GM21723 (cell line): ENCODE data around the gene ABCA7.

Experiments used
- ATAC-seq: cut with Tn5 transposase; IDR thresholded peaks from one replicate; pipeline ENCODE4 v1.9.1; 2021; ENCODE audit warnings: mild to moderate bottlenecking, moderate library complexity; ENCODE audit not compliant: unreplicated experiment

The ABCA7 gene

GRCh38 chr19:1102407-1103131 lies 62.7 kb downstream of the ABCA7 start:
- ATAC-seq = no peak

GRCh38 chr19:1103132-1103707 lies 63.3 kb downstream of the ABCA7 start:
- ATAC-seq = no peak

DNA sequence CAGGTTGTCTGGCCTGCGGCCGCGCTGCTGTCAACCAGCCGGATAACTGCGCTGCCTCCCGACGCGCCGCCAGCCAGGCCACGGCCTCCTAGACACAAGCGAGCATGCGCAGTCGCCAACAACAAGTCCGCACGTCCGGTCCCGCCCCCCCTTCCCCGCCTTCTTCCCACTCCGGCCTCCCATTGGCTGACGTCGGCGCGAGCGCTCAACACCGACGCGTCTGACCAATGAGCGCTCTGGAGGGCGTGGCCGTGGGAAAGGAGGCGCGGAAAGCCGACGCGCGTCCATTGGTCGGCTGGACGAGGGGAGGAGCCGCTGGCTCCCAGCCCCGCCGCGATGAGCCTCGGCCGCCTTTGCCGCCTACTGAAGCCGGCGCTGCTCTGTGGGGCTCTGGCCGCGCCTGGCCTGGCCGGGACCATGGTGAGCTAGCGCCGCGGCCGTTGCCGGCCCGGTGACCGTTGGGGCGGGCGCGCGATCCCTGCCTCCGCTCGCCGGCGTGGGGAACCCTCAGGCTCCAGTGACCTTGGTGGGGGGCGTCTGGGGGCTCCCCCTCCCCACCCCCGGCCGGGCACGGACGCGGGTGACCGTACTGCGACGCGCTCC lies 63.9 kb downstream of the ABCA7 start, which contains the start of gene GPX4:
TSS of gene GPX4 (plus strand) at position 287 of the 603 bp plus-strand sequence. CDS start at position 337, 50 bp downstream.
- peak; percentile 48 for ATAC-seq

DNA sequence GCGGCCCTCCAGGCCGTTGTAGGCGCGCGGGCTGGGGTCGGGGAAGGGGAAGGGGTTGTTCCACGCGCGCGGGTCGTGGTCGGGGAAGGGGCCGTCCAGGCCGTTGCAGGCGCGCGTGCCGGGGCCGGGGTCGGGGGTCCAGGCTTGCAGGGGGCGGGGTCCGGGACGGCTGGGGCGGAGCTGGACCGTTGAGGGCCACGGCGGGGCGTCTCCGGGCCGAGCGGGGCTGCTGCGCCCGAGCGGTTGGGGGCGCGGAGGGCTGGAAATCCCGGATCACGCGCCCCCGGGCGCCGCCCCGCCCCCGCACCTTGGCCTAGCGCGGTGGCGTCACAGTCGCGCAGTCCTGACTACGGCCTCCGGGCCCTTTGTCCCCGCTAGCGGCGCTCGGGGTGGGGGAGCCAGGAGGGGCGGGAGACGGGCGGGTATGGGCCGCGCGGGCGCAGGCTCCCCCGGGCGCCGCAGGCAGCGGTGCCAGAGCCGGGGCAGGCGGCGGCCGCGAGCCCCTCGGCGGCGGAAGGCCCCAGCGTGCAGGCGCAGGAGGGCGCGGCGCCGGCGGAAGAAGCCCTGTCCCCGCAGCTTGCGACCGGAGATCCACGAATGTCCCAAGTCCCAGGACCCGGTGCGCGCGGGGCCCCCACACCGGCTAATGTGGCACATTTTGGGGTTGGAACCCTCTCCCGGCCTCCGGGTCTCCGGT lies 64.6 kb downstream of the ABCA7 start:
- ATAC-seq = peak; percentile 27

DNA sequence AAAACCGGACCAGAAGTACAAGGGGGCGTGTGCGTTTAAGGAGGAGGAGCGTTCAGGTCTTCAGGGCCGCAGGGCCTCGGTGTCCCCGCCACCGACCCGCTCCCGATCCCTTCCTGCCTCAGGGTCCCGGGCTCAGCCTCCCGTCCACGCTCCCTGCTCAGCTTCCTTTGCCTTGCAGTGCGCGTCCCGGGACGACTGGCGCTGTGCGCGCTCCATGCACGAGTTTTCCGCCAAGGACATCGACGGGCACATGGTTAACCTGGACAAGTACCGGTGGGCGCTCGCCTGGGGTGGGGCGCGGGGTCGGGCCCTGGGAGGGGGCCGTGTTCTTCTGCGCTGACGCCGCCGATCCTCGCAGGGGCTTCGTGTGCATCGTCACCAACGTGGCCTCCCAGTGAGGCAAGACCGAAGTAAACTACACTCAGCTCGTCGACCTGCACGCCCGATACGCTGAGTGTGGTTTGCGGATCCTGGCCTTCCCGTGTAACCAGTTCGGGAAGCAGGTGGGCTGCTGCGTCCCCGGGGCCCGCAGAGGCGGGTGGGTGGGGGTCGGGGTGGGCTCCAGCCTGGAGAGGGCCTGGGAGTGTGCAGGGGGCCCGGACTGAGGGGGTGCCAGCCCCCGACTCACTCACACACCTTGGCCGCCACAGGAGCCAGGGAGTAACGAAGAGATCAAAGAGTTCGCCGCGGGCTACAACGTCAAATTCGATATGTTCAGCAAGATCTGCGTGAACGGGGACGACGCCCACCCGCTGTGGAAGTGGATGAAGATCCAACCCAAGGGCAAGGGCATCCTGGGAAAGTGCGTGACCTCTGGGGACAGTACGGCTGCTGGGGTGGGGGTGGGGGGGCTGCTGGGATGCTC lies 65.3 kb downstream of the ABCA7 start:
- no peak for ATAC-seq

GRCh38 chr19:1105873-1106840 lies 66.2 kb downstream of the ABCA7 start:
- ATAC-seq = no peak

DNA sequence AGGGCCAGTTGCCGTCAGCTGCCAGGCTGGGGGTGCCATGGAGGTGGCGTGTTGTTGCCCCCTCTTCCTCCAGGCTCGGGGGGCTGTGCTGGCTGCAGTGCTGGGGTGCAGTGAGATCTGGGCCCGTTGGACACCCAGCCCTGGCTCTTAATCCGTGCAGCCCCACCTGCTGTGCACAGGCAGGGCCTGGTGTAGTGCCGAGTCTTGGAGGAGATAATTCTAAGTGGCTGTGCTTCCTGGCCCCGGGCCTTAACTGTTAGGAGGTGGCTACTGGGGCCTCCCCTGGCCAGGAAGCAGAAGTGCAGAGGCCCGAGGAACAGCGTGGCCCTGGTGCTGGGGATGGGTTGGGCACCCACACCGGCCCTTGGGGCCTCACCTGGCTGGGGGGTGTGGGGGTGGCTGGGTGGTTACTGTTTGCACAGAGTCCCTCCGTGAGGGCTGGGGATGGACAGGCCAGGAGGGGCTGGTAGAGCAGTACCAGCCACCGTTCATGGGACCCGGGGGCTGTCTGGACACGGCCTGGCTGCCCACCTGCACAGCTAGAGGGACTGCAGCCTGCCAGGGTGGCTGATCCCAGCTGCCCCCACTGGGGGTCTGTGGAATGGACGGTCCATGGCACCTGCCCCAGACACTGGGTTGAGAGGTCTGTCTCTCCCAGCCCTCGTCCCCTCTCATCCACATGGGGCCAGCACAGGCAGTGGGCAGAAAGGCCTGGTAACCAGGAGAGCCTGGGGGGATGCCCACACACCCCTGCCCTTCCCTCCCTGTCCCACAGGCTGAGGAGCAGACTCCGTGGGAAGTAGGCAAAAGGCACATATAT lies 67.1 kb downstream of the ABCA7 start:
- ATAC-seq = no peak

DNA sequence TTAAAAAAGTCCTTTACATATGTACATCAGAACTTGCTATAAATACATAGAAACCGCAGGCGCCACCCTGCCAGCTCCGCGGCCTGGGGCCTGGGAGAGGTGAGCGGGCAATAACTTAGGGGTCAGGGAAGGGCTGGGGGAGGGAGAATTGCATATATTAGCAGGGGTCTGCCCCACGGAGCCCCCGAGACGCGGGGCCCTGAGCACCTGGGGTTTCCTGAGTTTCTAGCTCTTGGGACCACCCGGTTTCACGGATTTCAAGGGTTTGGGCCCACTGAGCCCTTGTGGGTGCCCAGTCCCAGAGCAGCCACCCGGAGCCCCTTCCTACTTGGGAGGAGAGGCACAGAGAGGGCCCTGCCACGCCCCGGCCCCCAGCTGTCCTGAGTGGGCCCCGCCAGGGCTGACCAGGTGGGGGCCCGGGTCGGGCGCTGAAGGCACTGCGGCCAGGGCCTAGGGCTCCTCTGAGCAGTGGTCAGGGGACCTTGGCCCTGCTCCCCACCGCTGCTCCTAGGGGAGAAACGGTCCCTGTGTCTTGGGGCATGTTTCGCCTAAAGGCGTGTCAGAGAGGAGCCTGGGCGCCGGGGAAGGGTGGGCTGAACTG lies 67.9 kb downstream of the ABCA7 start:
- ATAC-seq = no peak

- ATAC-seq = no peak
Measured at GRCh38 chr19:1108291-1109031, 68.6 kb downstream of the ABCA7 start.

- ATAC-seq = no peak
Measured at GRCh38 chr19:1109032-1109551, 69.2 kb downstream of the ABCA7 start.

- no peak for ATAC-seq
Measured at GRCh38 chr19:1109697-1110671, 70.1 kb downstream of the ABCA7 start.

DNA sequence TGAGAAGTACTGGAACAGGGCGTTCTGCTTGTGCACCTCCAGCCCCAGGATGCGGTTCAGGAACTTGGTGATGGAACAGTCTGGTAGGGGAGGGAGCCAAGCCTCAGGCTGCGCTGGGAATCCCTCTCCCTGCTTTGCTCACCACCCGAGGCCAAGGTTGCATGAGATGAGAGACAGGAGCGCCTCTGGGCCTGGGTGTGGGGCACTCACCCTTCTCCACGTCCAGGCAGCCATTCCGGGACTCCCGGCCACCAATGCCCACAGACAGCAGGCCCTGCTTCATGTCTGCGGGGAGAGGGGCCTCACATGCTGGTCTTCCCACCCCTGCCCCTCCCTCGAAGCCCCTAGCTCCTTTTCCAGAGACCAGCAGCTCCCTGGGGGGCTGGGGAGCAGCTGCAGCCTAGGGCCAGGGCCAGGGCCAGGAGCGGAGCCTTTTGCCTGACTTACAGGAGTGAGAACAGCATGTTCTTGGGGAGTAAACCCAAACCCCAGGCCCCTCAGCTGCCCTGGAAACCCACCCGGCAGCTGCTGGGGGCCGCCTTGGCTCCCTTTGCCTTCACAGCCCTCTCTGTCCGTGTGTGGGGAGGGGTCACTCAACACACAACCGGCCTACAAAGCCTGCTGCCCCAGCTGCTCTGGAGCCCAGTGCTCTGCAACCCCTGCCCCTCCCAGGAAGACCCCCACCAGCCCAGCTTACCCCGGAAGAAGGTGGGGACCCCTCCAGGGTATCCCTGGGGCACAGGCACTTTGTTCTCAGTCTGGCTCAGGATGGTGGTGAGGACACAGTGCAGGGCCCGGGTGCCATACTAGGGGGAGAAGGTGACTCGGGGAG lies 71.1 kb downstream of the ABCA7 start:
- no peak for ATAC-seq

GRCh38 chr19:1111641-1112267 lies 71.8 kb downstream of the ABCA7 start:
- no peak for ATAC-seq

DNA sequence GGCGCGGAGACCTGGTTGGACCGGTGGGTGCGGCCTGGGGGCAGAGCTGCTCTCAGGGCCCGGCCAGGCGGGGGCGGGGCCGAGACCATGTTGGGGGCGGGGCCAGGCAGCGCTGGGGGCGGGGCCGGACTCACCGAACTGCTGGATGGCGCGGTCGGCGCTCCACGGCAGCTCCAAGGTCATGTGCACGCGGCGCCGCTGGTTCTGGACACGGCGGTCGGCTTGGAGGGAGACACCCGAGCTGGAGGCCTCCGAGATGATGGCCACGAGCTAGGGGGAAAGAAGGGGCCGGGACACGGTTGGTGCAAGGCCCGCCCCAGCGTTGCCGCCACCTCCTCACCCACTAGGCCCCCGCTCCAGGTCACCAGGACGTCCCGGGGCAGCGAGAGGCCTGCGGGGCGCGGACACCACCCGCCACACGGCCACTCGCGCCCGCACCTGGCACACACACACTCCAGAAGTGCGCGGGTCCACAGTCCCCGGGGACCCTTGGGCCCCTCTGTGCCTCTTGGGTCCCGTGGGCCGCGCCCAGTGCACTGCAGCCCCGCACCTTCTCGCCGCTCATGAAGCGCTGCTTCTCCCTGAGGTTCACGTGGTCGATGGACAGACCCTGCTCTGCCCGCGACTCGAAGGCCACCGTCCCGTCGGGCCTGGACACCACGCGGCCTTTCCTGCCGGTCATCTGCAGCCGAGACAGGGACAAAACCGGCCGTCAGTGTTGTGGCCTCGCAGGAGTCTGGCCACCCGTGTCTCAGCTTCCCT lies 72.5 kb downstream of the ABCA7 start:
- no peak for ATAC-seq
